Measurements from ENCODE around the gene DLX6. TPM values are rescaled to one million over a fixed set of nuclear protein-coding genes. Genes with fewer than 3 reads are reported as not detected.

DLX6 gene
- not detected in 2 replicates for total RNA-seq

DNA sequence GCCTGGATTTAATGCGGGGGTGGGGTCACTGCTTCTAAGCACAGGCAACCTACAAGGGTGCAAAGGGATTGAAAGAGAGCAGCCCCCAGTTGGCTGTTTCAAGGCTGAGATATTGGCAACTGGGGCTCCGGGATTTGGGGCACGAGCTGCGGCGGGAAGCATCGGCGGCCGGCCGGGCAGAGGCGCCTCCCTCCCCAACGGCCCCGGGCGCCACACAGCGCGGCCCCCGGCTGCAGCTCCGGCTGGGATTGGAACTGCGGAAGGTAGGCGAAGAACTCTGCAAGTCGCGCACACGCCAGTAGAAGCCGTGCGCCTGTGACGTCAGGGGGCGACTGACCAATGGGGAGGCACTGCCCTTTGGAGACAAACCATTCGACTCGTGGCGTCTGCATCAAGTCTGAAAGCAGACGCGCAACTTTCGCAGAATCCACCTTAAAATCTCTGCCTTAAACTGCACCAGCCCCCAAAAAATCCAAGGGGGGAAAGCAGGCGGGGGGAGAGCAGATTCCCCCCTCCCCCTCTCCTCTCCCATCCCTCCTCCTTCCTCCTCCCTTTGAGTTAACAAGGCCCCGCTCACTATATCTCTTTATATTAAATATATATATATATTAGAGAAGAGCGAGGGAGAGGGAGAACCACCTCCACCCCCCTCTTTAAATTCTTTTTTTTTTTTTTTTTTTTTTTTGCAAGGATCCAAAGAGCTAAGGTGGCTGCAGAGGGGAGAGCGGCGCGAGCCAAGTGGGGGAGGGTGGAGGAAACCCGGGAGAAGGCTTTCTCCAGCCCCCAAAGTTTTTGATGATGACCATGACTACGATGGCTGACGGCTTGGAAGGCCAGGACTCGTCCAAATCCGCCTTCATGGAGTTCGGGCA is at the start of gene DLX6:
Gene DLX6, plus strand, starts transcription at position 371 of the 872 bp plus-strand sequence. Its CDS starts 425 bp downstream, at position 796.

DNA sequence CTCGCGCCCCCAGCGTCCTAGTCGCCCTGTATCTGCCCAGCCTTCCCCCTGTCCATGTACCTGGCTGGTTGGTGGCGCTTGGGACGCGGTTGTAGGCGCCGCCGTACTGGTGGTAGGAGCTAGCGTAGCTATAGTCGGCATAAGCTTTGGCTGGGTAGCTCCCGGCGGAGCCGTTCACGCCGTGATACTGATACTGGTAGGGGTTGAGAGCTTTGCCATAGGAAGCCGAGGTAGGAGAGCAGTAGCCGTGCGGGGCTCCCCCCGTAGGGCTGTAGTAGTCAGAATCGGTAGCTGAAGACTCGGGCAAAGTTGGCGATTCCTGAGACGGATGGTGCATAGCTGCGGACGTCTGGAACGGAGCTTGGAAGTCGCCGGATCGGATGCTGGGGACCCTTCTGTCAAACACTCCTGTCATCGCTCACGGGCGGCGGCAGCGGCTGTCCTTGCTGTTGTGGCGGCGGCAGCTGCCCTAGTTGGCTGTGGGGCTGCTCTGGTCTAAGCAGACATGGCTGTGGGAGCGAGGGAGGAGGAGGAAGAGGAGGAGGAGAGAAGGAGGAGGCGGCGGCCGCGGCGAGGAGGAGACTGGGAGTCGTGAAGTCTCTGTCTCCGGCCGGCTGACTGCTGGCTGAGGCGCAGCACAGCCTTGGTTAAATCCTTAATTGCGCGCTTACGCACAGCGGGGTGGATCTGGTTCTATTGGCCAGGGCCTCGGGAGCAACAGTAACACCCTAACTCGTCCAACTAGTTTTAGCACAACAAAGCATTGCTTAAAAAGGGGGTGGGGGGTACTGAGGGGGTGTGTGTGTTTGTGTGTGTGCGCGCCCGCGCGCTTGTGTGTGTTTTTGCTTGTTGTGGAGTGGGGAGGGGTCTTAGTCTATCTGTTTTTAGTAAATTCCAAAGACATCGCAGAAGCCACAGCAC is 19.1 kb downstream of the DLX6 start, which contains the start of gene DLX5:
Gene DLX5, minus strand, starts transcription at position 623 of the 921 bp plus-strand sequence. Its CDS starts 208 bp downstream, at position 415.

Small RNA genes within 50 kb of the gene (small RNA-seq; reads per million reads assigned to genes)
- gene RF01778, result not detected
- not detected for gene RF01887
- gene RF01888, result not detected

Other genes with a start within 250 kb of the DLX6 start
- gene DLX5, start 19.3 kb downstream of the DLX6 start, total RNA-seq, result not detected in 2 replicates
- gene SDHAF3, start 112.1 kb downstream of the DLX6 start, total RNA-seq, result 3.5 and 7.9 TPM in 2 replicates